SK-N-MC (cell line): ENCODE measurements around the gene NDUFC2.

Experiments
- EZH2 ChIP-seq: fragments of 200-600 bp; sonication (generic); IDR thresholded peaks from one replicate; pipeline ENCODE4 v1.6.1; 2017; ENCODE audit warnings: antibody characterized with exemption
- FOXP2 ChIP-seq: optimal IDR thresholded peaks from 2 replicates; pipeline ENCODE3; 2011; ENCODE audit warnings: mild to moderate bottlenecking, moderate library complexity; ENCODE audit not compliant: insufficient read depth; ENCODE audit errors: extremely low read length, control extremely low read depth
- POLR2AphosphoS5 ChIP-seq: IDR thresholded peaks from 2 replicates; pipeline ENCODE4 v1.6.1; 2012; ENCODE audit warnings: mild to moderate bottlenecking, low read depth, low read length, borderline replicate concordance

DNA sequence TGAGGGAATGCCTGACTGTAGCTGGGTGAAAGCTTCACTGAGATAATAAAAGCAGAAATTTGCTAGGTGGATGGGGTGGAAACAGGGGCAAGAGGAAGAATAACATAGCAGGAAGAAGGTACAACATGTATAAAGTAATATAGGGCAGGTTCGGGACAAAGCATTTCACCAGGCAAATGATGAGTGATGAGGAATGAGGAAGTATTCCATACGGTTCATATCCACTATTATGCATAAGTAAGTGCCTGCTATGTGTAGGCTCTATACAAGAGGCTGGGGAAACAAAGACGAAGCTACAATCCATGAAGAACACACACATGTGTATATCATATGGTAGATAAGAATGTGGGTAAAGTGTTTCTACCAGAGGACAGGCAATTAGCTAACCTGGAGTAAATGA lies 7.9 kb downstream of the NDUFC2 start:
- TF ChIP-seq FOXP2: no peak
- TF ChIP-seq POLR2AphosphoS5: no peak
- TF ChIP-seq EZH2: no peak
